TTC549 (cell line): ENCODE data around the gene NEK6.

Experiments
- FAIRE-seq: peaks from 2 replicates; lab custom pipeline; 2012; peaks lifted over from hg19 to GRCh38; lab: Jason Lieb, UNC

Gene NEK6

DNA sequence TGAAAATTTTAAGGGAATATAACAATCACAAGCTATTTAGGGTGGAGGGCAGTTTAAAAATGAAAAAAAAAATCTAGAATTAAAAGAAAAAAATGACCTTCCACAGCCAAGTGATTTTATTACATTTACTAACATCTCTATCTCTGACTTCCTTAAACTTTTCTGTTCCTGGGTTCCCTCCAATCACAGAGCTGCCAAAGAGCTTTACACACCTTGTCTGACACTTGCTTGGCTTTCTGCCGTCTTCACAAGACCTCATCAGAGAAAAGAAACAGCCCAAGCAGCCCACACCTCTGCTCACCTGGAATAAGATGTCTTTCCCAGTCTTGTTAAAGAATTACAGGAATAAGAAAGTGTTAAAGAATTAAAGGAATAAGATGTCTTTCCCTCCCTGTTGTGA lies 118.6 kb downstream of the NEK6 start:
- FAIRE-seq: no peak

GRCh38 chr9:124377551-124378406 lies 120.0 kb downstream of the NEK6 start:
- no peak for FAIRE-seq

DNA sequence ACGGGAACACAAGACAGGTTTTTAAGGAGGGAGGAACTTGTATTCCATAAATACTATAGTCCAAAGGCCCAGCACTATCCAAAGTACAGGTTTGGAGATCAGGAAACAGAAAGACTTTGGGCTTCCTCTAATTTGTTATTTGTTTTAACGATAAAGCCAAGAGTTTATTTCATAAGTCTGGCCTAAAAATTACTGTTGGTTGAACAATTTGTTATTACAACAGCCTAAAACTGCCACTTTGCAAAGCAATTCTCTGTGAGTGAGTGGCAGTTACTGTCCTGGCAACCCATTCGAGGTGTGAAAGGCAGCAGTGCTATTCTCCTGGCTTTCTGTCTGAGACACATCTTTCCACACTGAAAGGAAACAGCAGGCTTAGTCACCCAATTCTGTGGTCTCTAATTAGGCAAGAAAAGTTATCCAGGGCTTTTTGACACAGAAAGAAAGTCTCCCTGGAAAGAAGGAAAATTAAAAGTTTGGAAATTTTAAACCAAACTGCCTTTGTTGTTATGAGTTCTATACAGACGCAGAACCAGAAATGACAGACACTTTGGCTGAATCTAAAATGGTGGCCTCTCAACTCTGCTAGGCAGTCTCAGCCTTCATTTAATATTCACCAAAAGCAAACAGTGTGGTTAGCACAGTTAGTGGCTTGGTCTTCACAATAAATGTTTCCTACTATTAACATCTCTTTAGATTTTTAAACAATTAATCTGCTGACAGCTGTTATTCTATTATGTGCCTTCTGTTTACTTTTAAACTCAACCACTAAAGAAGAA lies 123.6 kb downstream of the NEK6 start:
- no peak for FAIRE-seq

- FAIRE-seq: no peak
Observed at GRCh38 chr9:124384210-124384609, 126.5 kb downstream of the NEK6 start.

DNA sequence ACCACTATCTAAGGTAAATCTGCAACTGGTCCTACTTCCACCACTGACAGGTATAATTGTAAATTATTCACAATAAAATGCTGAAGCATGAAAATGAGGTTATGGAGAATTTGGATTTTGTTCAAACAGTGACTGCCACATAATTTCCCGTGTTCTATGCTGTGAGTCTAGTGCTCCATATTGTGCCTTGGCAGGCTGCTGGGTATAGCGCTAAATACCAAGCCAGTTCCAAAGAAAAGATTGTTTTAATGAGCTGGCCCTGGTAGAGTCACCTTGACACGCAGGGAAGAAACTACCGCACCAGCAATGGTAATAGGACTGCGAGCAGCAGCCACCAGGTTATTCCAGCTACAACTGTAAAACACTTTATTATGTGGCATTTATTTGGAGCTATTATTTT lies 127.1 kb downstream of the NEK6 start:
- FAIRE-seq: no peak

GRCh38 chr9:124385623-124386022 lies 127.9 kb downstream of the NEK6 start:
- no peak for FAIRE-seq

DNA sequence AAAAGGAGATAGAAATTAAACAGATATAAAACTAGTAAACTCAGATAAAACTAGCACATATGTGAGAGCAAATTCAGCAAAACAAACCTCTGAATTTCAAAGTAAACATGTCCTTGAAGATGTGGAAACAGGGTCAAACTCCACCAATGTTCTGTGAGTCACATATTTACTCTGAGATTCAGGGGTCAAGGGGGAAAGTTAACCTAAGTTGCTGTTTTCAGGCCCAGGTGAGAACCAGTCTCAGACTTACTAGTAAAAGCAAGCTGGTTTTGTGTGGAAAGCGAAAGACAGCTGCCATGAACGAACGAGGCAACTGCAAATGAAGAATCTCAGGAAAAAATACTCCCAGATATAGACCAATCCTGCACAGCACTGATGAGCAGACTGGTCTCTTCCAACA lies 128.5 kb downstream of the NEK6 start:
- FAIRE-seq: no peak

DNA sequence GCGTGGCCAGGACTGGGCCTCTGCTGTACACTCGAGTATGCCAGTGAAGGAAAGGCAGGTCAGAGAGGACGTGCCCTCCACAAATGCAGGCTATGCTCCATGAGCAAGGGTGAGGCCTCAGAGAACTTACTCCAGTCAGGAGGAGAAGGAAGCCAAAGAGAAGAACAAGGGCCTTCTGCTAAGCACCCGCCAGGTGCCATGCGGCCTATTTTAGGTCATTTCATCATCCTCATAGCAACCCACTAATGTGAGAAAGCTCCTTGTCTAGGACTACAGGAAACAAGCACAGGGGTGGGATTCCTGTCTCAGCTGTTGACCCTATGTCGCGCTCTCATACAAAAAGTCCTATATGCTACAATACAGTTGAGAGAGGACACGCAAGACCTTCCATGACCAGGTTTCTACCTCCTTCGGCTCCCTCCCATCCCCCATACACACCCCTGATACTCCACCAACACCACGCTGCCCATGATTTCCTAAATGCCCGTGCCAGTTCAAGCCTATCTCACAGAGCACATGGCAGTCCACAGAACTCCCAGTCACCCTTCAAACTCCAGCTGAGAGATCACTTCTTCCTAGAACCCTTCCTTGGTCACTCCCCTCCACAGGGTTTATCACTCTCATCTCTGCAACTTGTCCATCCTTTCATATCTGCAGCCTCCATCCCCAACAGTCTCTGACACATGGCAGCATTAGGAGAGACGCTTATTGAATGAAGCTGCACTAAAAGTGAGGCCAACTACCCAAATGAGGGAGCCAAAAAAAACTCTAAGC lies 130.7 kb downstream of the NEK6 start:
- FAIRE-seq: no peak

GRCh38 chr9:124389146-124389939 lies 131.6 kb downstream of the NEK6 start:
- no peak for FAIRE-seq

GRCh38 chr9:124390794-124391658 lies 133.3 kb downstream of the NEK6 start:
- FAIRE-seq: no peak

- FAIRE-seq: no peak
Observed at GRCh38 chr9:124392254-124392870, 134.6 kb downstream of the NEK6 start.

GRCh38 chr9:124392871-124393460 lies 135.2 kb downstream of the NEK6 start:
- FAIRE-seq: no peak

- no peak for FAIRE-seq
Observed at GRCh38 chr9:124394167-124394566, 136.4 kb downstream of the NEK6 start.

GRCh38 chr9:124394596-124394995 lies 136.8 kb downstream of the NEK6 start:
- FAIRE-seq: no peak

DNA sequence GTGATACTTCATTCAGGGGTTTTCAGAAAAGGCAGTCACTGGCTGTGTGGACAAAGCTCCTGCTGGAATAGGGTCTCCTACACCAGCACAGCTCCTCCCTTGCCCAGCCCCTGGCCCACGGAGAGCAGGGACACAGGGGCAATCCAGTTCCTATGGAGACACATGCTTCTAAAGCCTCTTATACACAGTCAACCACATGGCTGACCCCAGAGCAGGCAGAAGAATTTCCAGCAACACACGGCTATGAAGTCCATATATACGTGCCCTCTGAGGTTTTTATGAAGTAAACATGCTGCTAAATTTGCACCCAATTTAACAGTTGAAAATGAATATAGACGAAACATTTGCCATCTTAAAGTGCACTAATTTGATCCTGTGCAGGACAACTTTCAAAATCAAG lies 138.1 kb downstream of the NEK6 start:
- FAIRE-seq: no peak

- no peak for FAIRE-seq
Observed at GRCh38 chr9:124398191-124398935, 140.6 kb downstream of the NEK6 start.

DNA sequence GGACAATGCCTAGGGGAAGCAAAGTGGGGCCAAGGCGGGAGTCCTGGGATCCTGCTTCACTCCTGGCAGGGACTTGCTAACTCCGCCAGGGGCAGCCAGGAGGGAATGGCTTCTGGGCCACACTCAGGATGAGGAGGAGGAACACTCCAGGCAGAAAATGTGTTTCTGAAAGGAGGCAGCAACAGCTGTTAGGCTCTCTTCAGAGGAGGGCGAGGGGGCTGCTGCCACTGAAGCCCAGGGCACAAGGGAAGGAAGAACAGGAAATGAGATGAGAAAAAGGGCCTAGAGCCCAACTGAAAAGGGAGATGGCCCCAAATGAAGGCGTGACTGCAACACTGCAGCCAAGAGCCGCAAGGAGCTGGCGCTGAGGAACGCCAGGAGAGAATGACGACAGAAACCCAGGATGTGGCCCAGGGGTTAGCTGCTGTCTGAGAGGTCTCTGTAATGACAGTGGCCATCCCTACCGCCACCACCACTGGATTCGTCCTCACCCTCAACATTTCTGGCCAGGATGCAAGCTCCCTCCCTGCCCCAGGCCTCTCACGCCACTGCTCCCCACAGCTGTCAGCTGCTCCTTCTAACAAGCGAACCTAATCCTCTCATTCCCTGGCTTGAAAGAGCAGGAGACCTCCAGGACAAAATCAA lies 141.7 kb downstream of the NEK6 start:
- FAIRE-seq: no peak

GRCh38 chr9:124399968-124400940 lies 142.5 kb downstream of the NEK6 start:
- FAIRE-seq: no peak
